ENCODE measurements around the gene FERMT2. TPM values are rescaled to one million over a fixed set of nuclear protein-coding genes. Genes with fewer than 3 reads are reported as not detected.

The FERMT2 gene
- total RNA-seq, 1 donor from 2014 or later: 86.0 TPM

DNA sequence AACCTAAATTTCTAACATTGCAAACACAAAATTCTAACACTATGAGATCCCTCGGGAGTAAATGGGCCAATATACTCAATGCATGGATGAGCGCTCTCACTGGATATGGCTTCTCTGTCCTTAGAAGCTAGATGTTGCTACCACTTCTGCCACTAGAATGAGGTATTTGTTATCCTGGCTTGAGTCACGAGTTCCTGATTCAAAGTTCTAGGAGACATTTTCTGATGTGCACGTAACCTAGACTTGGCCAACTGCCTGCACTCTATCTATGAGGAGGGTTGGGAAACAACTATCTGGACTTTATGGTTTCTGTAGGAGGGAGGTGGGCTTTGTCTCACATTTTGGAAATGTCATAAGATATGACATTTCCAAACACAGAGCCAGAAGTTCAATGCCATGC is 37.6 kb downstream of the FERMT2 start:
- no peak overlapping the region for H3K4me3 ChIP-seq
- intact Hi-C loops (cut with DNase I): no loop called here
- DNase-seq (no peak), ATAC-seq (no peak)
- no peaks in the 10 kb centered on the region for H3K9me3 ChIP-seq
- no peak overlapping the region for H3K27ac ChIP-seq
- H3K4me1 ChIP-seq: peaks cover 11% of the 10 kb centered on the region
- H3K36me3 ChIP-seq: peaks cover 8% of the 10 kb centered on the region
- H3K27me3 ChIP-seq (ENCODE audit: low read depth): no peaks in the 10 kb centered on the region
- TF ChIP-seq CTCF (IDR thresholded peaks at IDR 0.05): no peak

DNA sequence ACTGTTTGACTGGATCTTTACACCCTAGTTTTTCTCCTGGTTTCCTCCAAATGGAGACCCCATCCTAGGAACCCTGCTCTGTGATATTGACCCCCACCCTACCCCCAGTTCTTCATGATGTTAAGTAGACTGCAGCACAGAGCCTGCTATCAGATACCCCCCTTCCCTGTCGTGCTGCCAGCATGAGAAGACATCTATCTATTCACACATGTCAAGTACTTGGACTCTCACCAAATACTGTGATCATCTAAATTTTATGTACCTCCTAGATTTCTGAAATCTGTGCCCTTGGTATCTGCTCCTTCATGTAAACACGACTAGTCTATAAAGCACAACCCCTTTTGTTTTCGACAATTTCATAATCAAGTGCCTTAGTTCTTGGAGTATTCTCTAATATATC is 38.9 kb downstream of the FERMT2 start:
- H3K4me3 ChIP-seq: no peak overlapping the region
- no peak overlapping the region for H3K27ac ChIP-seq
- no peaks in the 10 kb centered on the region for H3K27me3 ChIP-seq (ENCODE audit: low read depth)
- H3K9me3 ChIP-seq: no peaks in the 10 kb centered on the region
- peaks cover 8% of the 10 kb centered on the region for H3K36me3 ChIP-seq
- no peak for ATAC-seq
- TF ChIP-seq CTCF (IDR thresholded peaks at IDR 0.05): no peak
- intact Hi-C loops (cut with DNase I): no loop called here
- H3K4me1 ChIP-seq: no peaks in the 10 kb centered on the region
- DNase-seq: no peak

- H3K27me3 ChIP-seq (ENCODE audit: low read depth): no peaks in the 10 kb centered on the region
- no peak for DNase-seq
- H3K4me1 ChIP-seq: peaks cover 7% of the 10 kb centered on the region
- no peaks in the 10 kb centered on the region for H3K36me3 ChIP-seq
- no peak for ATAC-seq
- intact Hi-C loops (cut with DNase I): no loop called here
- no peak overlapping the region for H3K4me3 ChIP-seq
- TF ChIP-seq CTCF (IDR thresholded peaks at IDR 0.05): no peak
- no peaks in the 10 kb centered on the region for H3K9me3 ChIP-seq
- H3K27ac ChIP-seq: no peak overlapping the region
Measured at GRCh38 chr14:52910572-52910971, 40.3 kb downstream of the FERMT2 start.

DNA sequence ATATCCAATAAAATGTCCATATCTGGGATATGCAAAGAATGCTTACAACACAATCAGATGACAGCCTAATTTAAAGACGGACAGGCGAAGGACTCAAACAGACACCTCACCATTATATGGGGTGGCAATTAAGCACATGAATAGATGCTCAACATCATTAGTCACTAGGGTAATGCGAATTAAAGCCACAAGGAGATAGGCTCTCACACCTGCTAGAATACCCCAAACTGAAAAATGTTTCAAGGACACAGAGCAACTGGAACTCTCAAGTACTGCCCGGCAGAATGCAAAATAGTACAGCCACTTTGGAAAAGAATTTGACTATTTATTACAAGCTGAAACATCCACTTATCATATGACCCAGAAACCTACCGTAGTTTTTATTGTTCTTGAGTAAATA is 42.9 kb downstream of the FERMT2 start:
- no peak for TF ChIP-seq CTCF (IDR thresholded peaks at IDR 0.05)
- intact Hi-C loops (cut with DNase I): no loop called here
- no peak overlapping the region for H3K4me3 ChIP-seq
- H3K27me3 ChIP-seq (ENCODE audit: low read depth): no peaks in the 10 kb centered on the region
- DNase-seq: no peak
- H3K27ac ChIP-seq: no peak overlapping the region
- no peaks in the 10 kb centered on the region for H3K36me3 ChIP-seq
- no peaks in the 10 kb centered on the region for H3K9me3 ChIP-seq
- peaks cover 7% of the 10 kb centered on the region for H3K4me1 ChIP-seq
- ATAC-seq: no peak

GRCh38 chr14:52906141-52906601 is 44.7 kb downstream of the FERMT2 start:
- Histone ChIP-seq H3K9me3 (no peaks in the 10 kb centered on the region), H3K4me3 (no peak overlapping the region), H3K4me1 (peaks cover 7% of the 10 kb centered on the region), H3K27ac (no peak overlapping the region), H3K27me3 (ENCODE audit: low read depth) (no peaks in the 10 kb centered on the region), H3K36me3 (peaks cover 9% of the 10 kb centered on the region)
- intact Hi-C loops (cut with DNase I): no loop called here
- no peak for DNase-seq
- no peak for ATAC-seq
- no peak for TF ChIP-seq CTCF (IDR thresholded peaks at IDR 0.05)
